ENCODE data around the gene PLCG2.

The PLCG2 gene

GRCh38 chr16:81775570-81775969, 3.5 kb upstream of the PLCG2 start:
- Histone ChIP-seq H3K4me3 (ENCODE audit: low read depth, low read length) (no peak overlapping the region), H3K36me3 (ENCODE audit: insufficient read depth, low read length) (no peaks in the 10 kb centered on the region), H3K27ac (ENCODE audit: low read depth, low read length) (no peak overlapping the region), H2AFZ (ENCODE audit: low read length, unreplicated experiment) (no peak overlapping the region), H3K4me1 (ENCODE audit: control insufficient read depth, insufficient read depth, low read length, unreplicated experiment) (no peaks in the 10 kb centered on the region), H3K79me2 (ENCODE audit: control insufficient read depth, insufficient read depth, low read length, unreplicated experiment) (no peaks in the 10 kb centered on the region), H3K27me3 (ENCODE audit: insufficient read depth, low read length) (peaks cover 35% of the 10 kb centered on the region)

- H2AFZ ChIP-seq (ENCODE audit: low read length, unreplicated experiment): no peak overlapping the region
- H3K27me3 ChIP-seq (ENCODE audit: insufficient read depth, low read length): peaks cover 51% of the 10 kb centered on the region
- no peaks in the 10 kb centered on the region for H3K4me1 ChIP-seq (ENCODE audit: control insufficient read depth, insufficient read depth, low read length, unreplicated experiment)
- H3K36me3 ChIP-seq (ENCODE audit: insufficient read depth, low read length): no peaks in the 10 kb centered on the region
- H3K79me2 ChIP-seq (ENCODE audit: control insufficient read depth, insufficient read depth, low read length, unreplicated experiment): no peaks in the 10 kb centered on the region
- no peak overlapping the region for H3K27ac ChIP-seq (ENCODE audit: low read depth, low read length)
- H3K4me3 ChIP-seq (ENCODE audit: low read depth, low read length): no peak overlapping the region
These were observed 860 bp upstream of the PLCG2 start for GRCh38 chr16:81778231-81778630.

- Histone ChIP-seq H3K27me3 (ENCODE audit: insufficient read depth, low read length) (peaks cover 65% of the 10 kb centered on the region), H3K4me3 (ENCODE audit: low read depth, low read length) (peak overlapping the region; percentile 78), H3K27ac (ENCODE audit: low read depth, low read length) (no peak overlapping the region), H2AFZ (ENCODE audit: low read length, unreplicated experiment) (peak overlapping the region; percentile 81), H3K36me3 (ENCODE audit: insufficient read depth, low read length) (no peaks in the 10 kb centered on the region), H3K4me1 (ENCODE audit: control insufficient read depth, insufficient read depth, low read length, unreplicated experiment) (no peaks in the 10 kb centered on the region), H3K79me2 (ENCODE audit: control insufficient read depth, insufficient read depth, low read length, unreplicated experiment) (no peaks in the 10 kb centered on the region)
These were observed 637 bp downstream of the PLCG2 start for GRCh38 chr16:81779536-81780320.

GRCh38 chr16:81780350-81780749, 1.3 kb downstream of the PLCG2 start:
- H3K27ac ChIP-seq (ENCODE audit: low read depth, low read length): no peak overlapping the region
- no peaks in the 10 kb centered on the region for H3K79me2 ChIP-seq (ENCODE audit: control insufficient read depth, insufficient read depth, low read length, unreplicated experiment)
- H3K36me3 ChIP-seq (ENCODE audit: insufficient read depth, low read length): no peaks in the 10 kb centered on the region
- H3K4me3 ChIP-seq (ENCODE audit: low read depth, low read length): no peak overlapping the region
- H3K27me3 ChIP-seq (ENCODE audit: insufficient read depth, low read length): peaks cover 59% of the 10 kb centered on the region
- H3K4me1 ChIP-seq (ENCODE audit: control insufficient read depth, insufficient read depth, low read length, unreplicated experiment): no peaks in the 10 kb centered on the region
- H2AFZ ChIP-seq (ENCODE audit: low read length, unreplicated experiment): no peak overlapping the region

GRCh38 chr16:81782236-81782635, 3.1 kb downstream of the PLCG2 start:
- no peak overlapping the region for H3K27ac ChIP-seq (ENCODE audit: low read depth, low read length)
- no peaks in the 10 kb centered on the region for H3K79me2 ChIP-seq (ENCODE audit: control insufficient read depth, insufficient read depth, low read length, unreplicated experiment)
- no peaks in the 10 kb centered on the region for H3K36me3 ChIP-seq (ENCODE audit: insufficient read depth, low read length)
- H3K4me3 ChIP-seq (ENCODE audit: low read depth, low read length): no peak overlapping the region
- no peaks in the 10 kb centered on the region for H3K4me1 ChIP-seq (ENCODE audit: control insufficient read depth, insufficient read depth, low read length, unreplicated experiment)
- no peak overlapping the region for H2AFZ ChIP-seq (ENCODE audit: low read length, unreplicated experiment)
- H3K27me3 ChIP-seq (ENCODE audit: insufficient read depth, low read length): peaks cover 65% of the 10 kb centered on the region

- peaks cover 50% of the 10 kb centered on the region for H3K27me3 ChIP-seq (ENCODE audit: insufficient read depth, low read length)
- no peaks in the 10 kb centered on the region for H3K79me2 ChIP-seq (ENCODE audit: control insufficient read depth, insufficient read depth, low read length, unreplicated experiment)
- no peaks in the 10 kb centered on the region for H3K4me1 ChIP-seq (ENCODE audit: control insufficient read depth, insufficient read depth, low read length, unreplicated experiment)
- H3K4me3 ChIP-seq (ENCODE audit: low read depth, low read length): no peak overlapping the region
- H3K27ac ChIP-seq (ENCODE audit: low read depth, low read length): no peak overlapping the region
- H2AFZ ChIP-seq (ENCODE audit: low read length, unreplicated experiment): no peak overlapping the region
- H3K36me3 ChIP-seq (ENCODE audit: insufficient read depth, low read length): no peaks in the 10 kb centered on the region
These were observed 5.1 kb downstream of the PLCG2 start for GRCh38 chr16:81784072-81784795.

- Histone ChIP-seq H3K36me3 (ENCODE audit: insufficient read depth, low read length) (no peaks in the 10 kb centered on the region), H3K79me2 (ENCODE audit: control insufficient read depth, insufficient read depth, low read length, unreplicated experiment) (no peaks in the 10 kb centered on the region), H2AFZ (ENCODE audit: low read length, unreplicated experiment) (no peak overlapping the region), H3K27ac (ENCODE audit: low read depth, low read length) (no peak overlapping the region), H3K27me3 (ENCODE audit: insufficient read depth, low read length) (peaks cover 47% of the 10 kb centered on the region), H3K4me3 (ENCODE audit: low read depth, low read length) (no peak overlapping the region), H3K4me1 (ENCODE audit: control insufficient read depth, insufficient read depth, low read length, unreplicated experiment) (no peaks in the 10 kb centered on the region)
These were observed 6.2 kb downstream of the PLCG2 start for GRCh38 chr16:81785138-81785924.

- H3K4me3 ChIP-seq (ENCODE audit: low read depth, low read length): no peak overlapping the region
- H3K79me2 ChIP-seq (ENCODE audit: control insufficient read depth, insufficient read depth, low read length, unreplicated experiment): no peaks in the 10 kb centered on the region
- H3K4me1 ChIP-seq (ENCODE audit: control insufficient read depth, insufficient read depth, low read length, unreplicated experiment): no peaks in the 10 kb centered on the region
- no peaks in the 10 kb centered on the region for H3K36me3 ChIP-seq (ENCODE audit: insufficient read depth, low read length)
- H3K27me3 ChIP-seq (ENCODE audit: insufficient read depth, low read length): peaks cover 47% of the 10 kb centered on the region
- no peak overlapping the region for H3K27ac ChIP-seq (ENCODE audit: low read depth, low read length)
- no peak overlapping the region for H2AFZ ChIP-seq (ENCODE audit: low read length, unreplicated experiment)
These were observed 7.2 kb downstream of the PLCG2 start for GRCh38 chr16:81786321-81786720.

DNA sequence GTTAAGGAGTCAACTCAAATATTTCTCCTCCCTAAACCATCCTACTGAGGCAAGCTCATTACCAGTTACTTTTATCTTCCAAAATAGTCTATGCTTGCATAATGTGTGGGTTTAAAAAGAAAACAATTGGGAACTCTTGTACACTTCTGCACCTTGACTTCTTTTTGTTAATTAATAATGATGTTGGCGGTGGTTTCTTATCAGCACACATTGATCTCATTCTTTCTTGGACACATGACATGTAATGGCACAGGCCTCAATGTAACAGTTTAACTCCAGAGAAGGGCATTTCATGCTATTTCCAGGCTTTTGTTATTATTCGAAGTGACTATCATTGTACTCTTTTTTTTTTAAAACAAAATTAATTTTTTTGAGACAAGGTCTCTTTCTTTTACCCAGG, 7.8 kb downstream of the PLCG2 start:
- H3K79me2 ChIP-seq (ENCODE audit: control insufficient read depth, insufficient read depth, low read length, unreplicated experiment): no peaks in the 10 kb centered on the region
- H3K27me3 ChIP-seq (ENCODE audit: insufficient read depth, low read length): peaks cover 42% of the 10 kb centered on the region
- H3K4me1 ChIP-seq (ENCODE audit: control insufficient read depth, insufficient read depth, low read length, unreplicated experiment): no peaks in the 10 kb centered on the region
- no peaks in the 10 kb centered on the region for H3K36me3 ChIP-seq (ENCODE audit: insufficient read depth, low read length)
- no peak overlapping the region for H3K27ac ChIP-seq (ENCODE audit: low read depth, low read length)
- H3K4me3 ChIP-seq (ENCODE audit: low read depth, low read length): no peak overlapping the region
- H2AFZ ChIP-seq (ENCODE audit: low read length, unreplicated experiment): no peak overlapping the region

GRCh38 chr16:81787659-81788058, 8.6 kb downstream of the PLCG2 start:
- Histone ChIP-seq H3K27me3 (ENCODE audit: insufficient read depth, low read length) (peaks cover 41% of the 10 kb centered on the region), H3K36me3 (ENCODE audit: insufficient read depth, low read length) (no peaks in the 10 kb centered on the region), H3K27ac (ENCODE audit: low read depth, low read length) (no peak overlapping the region)

More at GRCh38 chr16:81787659-81788058, 8.6 kb downstream of the PLCG2 start:
- Histone ChIP-seq H2AFZ (ENCODE audit: low read length, unreplicated experiment) (no peak overlapping the region), H3K4me1 (ENCODE audit: control insufficient read depth, insufficient read depth, low read length, unreplicated experiment) (no peaks in the 10 kb centered on the region), H3K79me2 (ENCODE audit: control insufficient read depth, insufficient read depth, low read length, unreplicated experiment) (no peaks in the 10 kb centered on the region), H3K4me3 (ENCODE audit: low read depth, low read length) (no peak overlapping the region)
